AML-193 (cell line): ENCODE measurements around the gene PTPRE.

Source experiments
- DNase-seq, 2 experiments: peaks; one replicate each; lab custom pipeline; 2025; lab: John Stamatoyannopoulos, UW

PTPRE gene

DNA sequence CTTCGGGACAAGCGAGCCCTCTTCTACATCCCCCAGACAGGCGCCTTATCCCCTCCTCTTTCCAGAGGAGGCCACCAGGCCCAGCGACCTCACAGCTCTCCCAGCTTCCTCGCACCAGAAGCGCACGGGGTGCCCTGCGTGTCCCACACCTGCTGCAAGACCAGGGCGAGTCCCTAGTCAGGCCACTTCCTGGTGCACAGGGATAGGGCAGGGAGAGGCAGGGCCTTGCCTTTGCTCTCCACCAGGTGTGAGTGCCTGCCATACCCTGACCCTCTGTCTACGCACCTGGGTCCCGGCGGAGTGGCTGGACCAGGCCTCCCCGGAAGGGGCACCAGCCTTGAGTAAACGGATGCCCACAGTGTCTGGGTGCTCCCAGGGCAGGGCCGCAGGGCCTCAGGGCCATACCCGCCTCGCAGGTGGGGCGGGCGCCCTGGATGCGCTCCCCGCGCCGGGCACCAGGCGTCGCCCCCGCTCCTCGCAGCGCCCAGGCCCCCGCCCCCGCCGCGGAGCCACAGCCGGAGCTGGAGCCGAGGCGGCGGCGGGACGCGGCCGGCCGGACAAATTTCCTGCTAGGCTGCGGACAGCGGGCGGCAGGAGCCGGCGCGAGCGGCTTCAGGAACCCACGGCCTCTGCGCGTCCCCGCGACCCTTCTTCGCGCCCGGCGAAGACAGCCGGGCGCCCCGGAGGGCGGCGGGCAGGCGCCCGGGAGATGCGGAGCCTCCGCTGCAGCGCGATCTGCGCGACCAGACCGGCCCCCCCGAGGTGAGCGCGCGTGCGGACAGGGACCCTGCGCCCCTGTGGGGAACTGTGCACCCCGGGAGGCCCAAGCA lies at the start of gene PTPRE:
Gene PTPRE (plus strand): TSS at position 556 of the 830 bp plus-strand sequence. CDS start 133,779 bp downstream, outside the sequence.
- peak; percentile 41 to 48 for DNase-seq

GRCh38 chr10:127860592-127860991 lies 46.3 kb upstream of the PTPRE start:
- DNase-seq: no peak

- no peak for DNase-seq
Measured at GRCh38 chr10:127863231-127863825, 43.6 kb upstream of the PTPRE start.

- DNase-seq: no peak
Measured at GRCh38 chr10:127866276-127867013, 40.5 kb upstream of the PTPRE start.

GRCh38 chr10:127867805-127868204 lies 39.1 kb upstream of the PTPRE start:
- no peak for DNase-seq

DNA sequence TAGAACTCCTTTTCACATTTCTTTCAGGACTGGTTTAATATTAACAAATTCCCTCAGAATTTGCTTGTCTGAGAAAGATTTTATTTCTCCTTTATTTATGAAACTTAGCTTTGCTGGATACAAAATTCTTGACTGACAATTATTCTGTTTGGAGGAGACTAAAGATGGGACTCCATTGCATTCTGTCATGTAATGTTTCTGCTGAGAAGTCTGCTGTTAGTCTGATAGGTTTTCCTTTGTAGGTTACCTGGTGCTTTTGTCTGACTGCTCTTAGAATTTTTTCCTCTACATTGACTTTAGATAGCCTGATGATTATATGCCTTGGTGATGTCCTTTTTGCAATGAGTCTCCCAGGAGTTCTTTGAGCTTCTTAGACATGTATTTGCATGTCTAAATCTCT lies 37.6 kb upstream of the PTPRE start:
- no peak for DNase-seq

GRCh38 chr10:127871631-127872010 lies 35.3 kb upstream of the PTPRE start:
- no peak for DNase-seq

- DNase-seq: no peak
Measured at GRCh38 chr10:127872011-127872761, 34.7 kb upstream of the PTPRE start.

DNA sequence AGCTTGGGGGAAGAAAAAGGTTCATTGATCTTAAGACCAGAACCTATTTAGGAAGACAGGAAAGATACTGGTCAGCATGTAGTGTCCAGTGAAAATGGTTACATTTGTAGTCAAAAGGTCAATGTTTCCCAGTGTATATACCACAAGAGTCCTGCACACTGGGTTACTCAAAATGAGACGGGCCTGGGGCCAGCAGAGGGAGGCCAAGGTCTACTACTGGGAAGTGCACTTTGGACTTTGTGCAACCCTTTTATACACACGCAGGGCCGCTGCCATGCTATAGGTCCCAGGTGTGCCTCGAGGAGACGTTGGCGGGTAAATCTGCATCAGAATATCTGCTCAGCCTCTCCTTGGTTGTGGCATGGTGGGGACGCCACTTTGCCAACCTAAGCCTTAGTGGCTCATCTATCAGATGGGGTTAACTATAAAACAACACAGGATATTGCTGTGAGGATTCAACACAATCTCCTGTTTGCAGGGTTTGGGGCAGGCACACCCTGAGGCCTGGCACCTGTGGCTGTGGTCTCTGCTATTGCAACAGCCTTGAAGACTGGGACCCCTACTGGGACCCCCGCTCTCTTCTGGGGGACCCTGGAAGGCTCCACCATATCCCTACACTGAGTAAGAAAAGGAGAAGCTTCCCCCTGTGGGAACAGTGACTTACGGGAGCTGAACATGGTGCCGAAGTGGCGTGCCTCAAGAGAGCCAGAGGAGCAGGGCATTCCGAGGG lies 33.9 kb upstream of the PTPRE start:
- DNase-seq: peak in 1 of 2 experiments; percentile 8

DNA sequence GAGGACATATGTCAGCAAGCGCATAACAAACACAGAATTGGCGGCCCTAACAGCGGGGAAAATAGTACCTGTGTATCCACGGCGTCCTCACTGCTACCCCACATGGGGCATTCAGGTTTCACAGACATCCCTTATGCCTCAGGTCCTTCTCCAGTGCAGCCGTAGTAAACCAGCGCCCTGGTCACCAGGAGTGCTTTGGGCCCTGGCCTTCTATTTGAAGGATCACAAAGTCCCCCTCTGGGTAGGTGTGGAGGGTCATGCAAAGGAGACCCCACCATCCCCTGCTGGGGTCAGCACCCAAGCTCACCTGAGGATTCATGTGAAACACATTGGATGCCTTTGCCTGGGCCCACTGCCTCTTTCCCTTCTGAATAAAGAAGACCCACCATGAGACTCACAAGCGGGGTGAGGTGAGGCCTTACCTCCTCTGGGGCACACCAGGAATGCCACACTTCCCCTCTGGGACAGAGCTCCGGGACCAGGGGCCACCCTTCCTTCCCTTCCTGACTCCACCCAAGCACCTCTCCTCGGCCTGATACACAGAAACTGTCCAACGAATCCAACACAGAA lies 32.9 kb upstream of the PTPRE start:
- no peak for DNase-seq

DNA sequence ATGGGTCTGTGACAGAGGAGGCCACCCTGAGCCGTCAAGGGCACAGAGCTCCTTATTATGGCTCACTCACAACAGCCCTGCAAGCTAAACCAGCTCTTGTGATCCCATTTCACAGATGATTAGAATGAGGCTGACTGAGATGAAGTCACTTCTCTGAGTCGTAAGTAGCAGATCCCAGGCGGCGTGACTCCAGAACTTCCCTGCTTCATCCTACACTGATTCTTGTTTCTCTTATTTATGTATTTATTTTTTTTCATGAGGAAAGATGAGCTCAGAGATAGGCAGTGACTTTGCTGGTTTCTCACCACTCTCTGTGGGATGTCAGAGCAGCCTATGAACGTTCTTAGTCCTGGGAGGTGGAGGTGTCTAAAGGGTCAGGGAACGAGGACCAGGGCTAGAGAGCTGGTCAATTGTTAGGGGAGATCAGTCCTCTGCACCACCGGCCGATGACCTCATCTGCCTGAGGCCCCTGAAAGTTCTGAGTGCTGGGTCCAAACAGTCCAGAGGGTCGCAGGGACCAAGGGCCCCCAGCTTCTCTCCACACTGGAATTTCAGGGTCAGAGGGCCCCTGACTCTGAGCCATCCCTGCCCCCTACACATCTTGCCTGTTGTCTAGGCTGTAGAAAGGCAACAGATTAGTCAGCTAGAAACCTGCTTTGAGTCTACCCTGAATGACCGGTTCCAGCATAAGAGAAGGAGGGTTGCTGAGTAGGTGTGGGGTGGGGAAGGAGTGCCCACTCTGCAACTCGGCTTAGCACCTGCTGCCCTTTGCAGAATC lies 32.0 kb upstream of the PTPRE start:
- DNase-seq: no peak

GRCh38 chr10:127875449-127875765 lies 31.5 kb upstream of the PTPRE start:
- no peak for DNase-seq

GRCh38 chr10:127875916-127876315 lies 31.0 kb upstream of the PTPRE start:
- no peak for DNase-seq

- no peak for DNase-seq
Measured at GRCh38 chr10:127877116-127877515, 29.8 kb upstream of the PTPRE start.

DNA sequence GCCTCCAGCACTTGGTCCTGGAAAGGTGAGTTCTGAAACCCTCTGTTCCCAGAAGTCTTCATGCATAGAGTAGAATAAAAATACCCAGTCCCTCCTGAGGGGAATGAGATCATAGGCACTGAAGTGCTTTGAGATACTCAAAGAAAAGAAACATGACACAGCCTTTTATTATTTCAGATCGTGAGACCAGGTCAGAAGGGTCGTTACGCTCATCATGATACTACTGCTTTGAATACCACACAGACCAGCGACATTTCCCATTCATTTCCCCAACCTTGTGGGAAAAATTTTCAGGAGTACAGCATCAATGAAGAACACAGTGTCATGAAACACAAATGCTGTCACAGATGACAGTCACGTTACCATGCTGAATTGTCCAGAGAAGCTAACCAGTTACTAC lies 29.2 kb upstream of the PTPRE start:
- no peak for DNase-seq

DNA sequence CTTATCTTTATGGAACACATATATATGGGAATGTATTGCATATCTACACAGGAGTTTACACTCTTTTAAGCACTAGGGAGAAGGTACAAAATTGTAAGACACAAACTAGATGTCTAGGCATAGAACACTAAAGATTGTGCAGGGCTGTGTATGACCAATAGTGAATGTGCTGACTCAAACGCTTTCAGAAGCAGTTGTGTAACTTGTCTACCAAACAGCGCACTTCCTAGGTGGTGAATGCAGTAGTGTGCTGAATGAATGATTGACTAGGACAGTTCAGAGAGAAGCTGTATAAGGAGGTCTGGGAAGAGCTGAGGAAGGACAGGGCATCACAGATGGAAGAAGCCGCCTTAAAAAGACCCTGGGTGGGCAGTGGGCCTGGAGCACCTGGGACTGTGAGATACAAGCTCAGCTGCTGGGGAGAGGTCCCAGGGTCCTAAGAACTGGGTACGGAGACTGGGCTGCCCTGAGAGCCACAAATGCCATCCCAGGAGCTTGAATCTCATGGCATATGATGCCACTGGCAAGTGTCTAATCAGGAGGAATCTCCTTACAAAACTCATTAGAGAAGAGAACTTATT lies 28.3 kb upstream of the PTPRE start:
- peak in 1 of 2 experiments; percentile 12 for DNase-seq

GRCh38 chr10:127880557-127880956 lies 26.3 kb upstream of the PTPRE start:
- peak; percentile 91 to 93 for DNase-seq

- DNase-seq: no peak
Measured at GRCh38 chr10:127881262-127881661, 25.6 kb upstream of the PTPRE start.

GRCh38 chr10:127882391-127882790 lies 24.5 kb upstream of the PTPRE start:
- no peak for DNase-seq
